Aorta (tissue), 5 donors: ENCODE data around the gene SYT7. TPM values are rescaled to one million over a fixed set of nuclear protein-coding genes. Genes with fewer than 3 reads are reported as not detected.

Source experiments
- ATAC-seq: fragments of 200-7000 bp; cut with Tn5 transposase; one replicate; pipeline ENCODE4 v1.9.1; 2022; ENCODE audit warnings: moderate library complexity; ENCODE audit not compliant: low FRiP score
- DNase-seq, 2 donors: peaks; one replicate each; pipeline ENCODE4 v3.0.0-alpha.2; 2020
- H3K27ac ChIP-seq, 2 donors: one replicate each; pipeline ENCODE4 v1.5.1; 2013; ENCODE audit warnings: low read length in 2 of 2, mild to moderate bottlenecking in 2 of 2, moderate library complexity in 2 of 2, control low read depth in 1 of 2, inconsistent platforms in 1 of 2, low read depth in 1 of 2
- H3K27me3 ChIP-seq, 2 donors: one replicate each; pipeline ENCODE4 v1.6.1; 2013; ENCODE audit warnings: control low read depth in 1 of 2, low read length in 1 of 2, mild to moderate bottlenecking in 1 of 2, moderate library complexity in 1 of 2; ENCODE audit not compliant: insufficient read depth in 2 of 2, control insufficient read depth in 1 of 2
- H3K36me3 ChIP-seq, 2 donors: one replicate each; pipeline ENCODE4 v1.6.1; 2013; ENCODE audit warnings: control low read depth in 1 of 2, low read length in 1 of 2, mild to moderate bottlenecking in 1 of 2; ENCODE audit not compliant: insufficient read depth in 2 of 2, control insufficient read depth in 1 of 2
- H3K4me1 ChIP-seq, 2 donors: one replicate each; pipeline ENCODE4 v1.6.1; 2013; ENCODE audit warnings: low read length in 2 of 2, control low read depth in 1 of 2, mild to moderate bottlenecking in 1 of 2, moderate library complexity in 1 of 2; ENCODE audit not compliant: insufficient read depth in 2 of 2, control insufficient read depth in 1 of 2
- H3K4me3 ChIP-seq, 2 donors: one replicate each; pipeline ENCODE4 v1.5.1; 2013; ENCODE audit warnings: low read length in 2 of 2, control low read depth in 1 of 2, mild to moderate bottlenecking in 1 of 2
- H3K9me3 ChIP-seq: one replicate; pipeline ENCODE4 v1.6.1; 2013; ENCODE audit warnings: mild to moderate bottlenecking, low read length; ENCODE audit not compliant: control insufficient read depth
- WGBS, 2 donors: extraction: QIAGEN DNeasy Blood & Tissue Kit; methylation state at CpG; one replicate each; pipeline ENCODE4 v1.1.7; 2013; 5-methylcytosine and 5-hydroxymethylcytosine counted together
- intact Hi-C, 2 donors: fragments of 100-400 bp; cut with DNase I; formaldehyde crosslinking; loops; one replicate each; pipeline versions ENCODE4 v1.14.2 to v1.15.0; 2022
- polyA plus RNA-seq, 2 donors: library from polyadenylated mRNA; stranded (reverse); fragments of 200-250 nt; gene quantifications; one replicate each; pipeline ENCODE4 v1.2.3, GENCODE V29; 2013
- total RNA-seq, 2 donors: library from RNA; stranded (reverse); fragmentation: NEBNext Ultra II Directional; extraction: Animal tissue kit (Norgen Biotek cat#: 25700); gene quantifications; one replicate each; pipeline ENCODE4 v1.2.1, GENCODE V29; 2021
- donor health status: healthy with polysubstance abuse.
- donor health status: Bipolar disorder and iron deficiency.
- donor health status: DM: no; HTN: no; CAD: no.
- donor health status: DM: no; HTN: no; CAD: no.
- donor health status: DM: yes; HTN: yes; CAD: no.

Gene SYT7
- total and polyA plus RNA-seq, 4 donors = 0.20 to 2.3 (median 0.94) TPM

DNA sequence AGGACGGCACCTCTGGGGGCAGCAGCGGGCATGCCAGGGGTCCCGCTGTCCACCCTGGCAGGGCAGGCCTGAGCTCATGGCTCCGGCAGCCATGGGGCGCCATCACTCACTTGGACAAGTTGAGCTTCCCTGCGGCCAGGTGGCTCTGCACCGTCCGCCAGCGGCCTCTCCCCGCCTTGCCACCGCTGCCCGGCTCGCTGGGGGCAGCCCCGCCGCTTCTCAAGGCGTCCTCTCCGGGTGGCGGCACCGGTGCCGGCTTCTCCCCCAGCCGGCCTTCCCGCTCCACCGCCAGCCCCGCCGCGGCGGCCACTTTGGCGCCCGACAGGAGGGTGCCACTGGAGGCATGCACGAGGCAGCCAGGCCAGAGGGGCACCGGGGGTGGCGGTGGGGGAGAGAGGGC is 35.0 kb downstream of the SYT7 start:
- Histone ChIP-seq H3K27me3 (no peaks in the 10 kb centered on the region), H3K4me1 (no peaks in the 10 kb centered on the region), H3K4me3 (no peak overlapping the region), H3K9me3 (no peaks in the 10 kb centered on the region), H3K36me3 (no peaks in the 10 kb centered on the region), H3K27ac (no peak overlapping the region)
- WGBS, 2 donors = 93% methylated on average over 30 to 32 of the region's 32 CpGs
- ATAC-seq (no peak), DNase-seq (no peak)
- intact Hi-C loops = no loop called here

DNA sequence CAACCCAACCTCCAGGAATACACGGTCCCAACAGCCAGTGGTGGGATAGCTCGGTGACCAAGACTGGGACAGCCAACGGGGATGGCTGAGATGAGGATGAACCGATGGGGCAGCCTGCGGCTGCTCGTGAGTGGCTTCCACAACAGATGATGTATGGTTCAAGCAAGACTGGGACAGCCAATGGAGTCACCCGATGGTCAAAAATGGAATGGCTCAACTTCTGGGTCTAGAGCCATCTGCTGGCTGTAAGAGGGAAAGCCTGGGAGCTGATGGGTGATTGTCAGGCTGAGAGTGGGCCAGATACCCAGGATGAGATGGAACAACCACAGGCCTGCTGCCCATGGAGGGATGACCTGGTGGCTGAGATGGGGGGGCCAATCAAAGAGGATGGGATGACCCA is 35.5 kb downstream of the SYT7 start:
- Histone ChIP-seq H3K9me3 (no peaks in the 10 kb centered on the region), H3K4me1 (no peaks in the 10 kb centered on the region), H3K4me3 (no peak overlapping the region), H3K27ac (no peak overlapping the region), H3K27me3 (no peaks in the 10 kb centered on the region), H3K36me3 (no peaks in the 10 kb centered on the region)
- intact Hi-C loops = no loop called here
- DNase-seq = no peak
- WGBS, 2 donors = 94 to 96% methylated on average over 7 of the region's 7 CpGs
- ATAC-seq = no peak

DNA sequence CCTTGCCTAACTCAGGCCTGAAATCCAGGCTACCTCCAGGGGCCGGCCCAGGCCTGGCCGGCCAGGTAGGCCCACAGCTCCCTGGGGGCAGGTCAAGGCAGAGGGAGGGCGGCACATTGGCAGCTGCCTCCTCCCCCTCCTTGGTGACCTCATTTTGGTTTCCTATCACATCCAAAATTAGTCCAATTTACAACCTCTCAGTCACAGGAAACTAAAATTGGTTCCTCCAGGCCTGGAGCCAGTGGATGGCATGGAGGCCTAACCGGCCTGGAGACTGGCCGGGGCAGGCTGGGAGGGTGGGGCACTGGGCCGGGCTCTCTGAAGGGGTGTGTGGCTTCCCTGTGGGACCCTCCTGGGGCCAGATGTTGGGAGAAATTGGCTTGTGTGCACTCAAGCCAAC is 36.4 kb downstream of the SYT7 start:
- ATAC-seq = no peak
- 93 to 96% methylated on average over 5 to 6 of the region's 6 CpGs for WGBS, 2 donors
- Histone ChIP-seq H3K36me3 (no peaks in the 10 kb centered on the region), H3K4me1 (no peaks in the 10 kb centered on the region), H3K4me3 (no peak overlapping the region), H3K9me3 (no peaks in the 10 kb centered on the region), H3K27me3 (no peaks in the 10 kb centered on the region), H3K27ac (no peak overlapping the region)
- intact Hi-C loops = no loop called here
- no peak for DNase-seq

DNA sequence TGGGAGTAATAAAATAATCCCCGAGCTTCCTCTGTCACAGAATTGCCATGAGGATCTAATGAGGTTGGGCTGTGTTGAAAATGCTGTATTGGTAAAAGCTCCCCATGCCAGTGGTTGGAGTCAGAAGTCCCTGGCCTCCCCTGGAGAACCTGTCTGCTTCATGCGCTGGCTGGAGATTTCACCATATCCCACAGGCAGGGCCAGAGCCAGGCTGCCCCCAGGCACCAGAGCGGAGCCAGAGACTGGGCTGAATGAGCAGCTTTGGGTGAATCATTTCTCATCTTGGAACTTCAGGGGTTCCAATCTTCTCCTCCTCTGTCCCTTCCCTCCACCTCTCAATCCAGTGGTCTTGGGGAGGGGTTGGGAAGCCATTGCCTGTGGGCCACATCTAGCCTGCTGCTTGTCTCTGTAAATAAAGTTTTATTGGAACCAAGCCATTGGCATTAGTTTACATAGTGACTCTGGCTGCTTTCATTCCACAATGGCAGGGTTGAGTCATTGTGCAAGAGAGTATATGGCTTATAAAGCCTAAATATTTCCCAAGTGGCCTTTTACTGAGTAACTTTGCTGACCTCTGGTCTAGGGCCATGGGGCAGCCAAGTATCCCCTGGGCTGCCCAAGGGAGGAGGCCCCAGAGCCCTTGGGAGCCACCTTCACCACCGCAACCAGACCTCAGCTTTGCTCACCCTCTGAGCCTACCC is 37.1 kb downstream of the SYT7 start:
- Histone ChIP-seq H3K4me1 (no peaks in the 10 kb centered on the region), H3K27me3 (no peaks in the 10 kb centered on the region), H3K27ac (no peak overlapping the region), H3K4me3 (no peak overlapping the region), H3K9me3 (no peaks in the 10 kb centered on the region), H3K36me3 (no peaks in the 10 kb centered on the region)
- ATAC-seq (no peak), DNase-seq (no peak)
- intact Hi-C loops = no loop called here
- WGBS, 2 donors = 90 to 96% methylated on average over 4 of the region's 4 CpGs

DNA sequence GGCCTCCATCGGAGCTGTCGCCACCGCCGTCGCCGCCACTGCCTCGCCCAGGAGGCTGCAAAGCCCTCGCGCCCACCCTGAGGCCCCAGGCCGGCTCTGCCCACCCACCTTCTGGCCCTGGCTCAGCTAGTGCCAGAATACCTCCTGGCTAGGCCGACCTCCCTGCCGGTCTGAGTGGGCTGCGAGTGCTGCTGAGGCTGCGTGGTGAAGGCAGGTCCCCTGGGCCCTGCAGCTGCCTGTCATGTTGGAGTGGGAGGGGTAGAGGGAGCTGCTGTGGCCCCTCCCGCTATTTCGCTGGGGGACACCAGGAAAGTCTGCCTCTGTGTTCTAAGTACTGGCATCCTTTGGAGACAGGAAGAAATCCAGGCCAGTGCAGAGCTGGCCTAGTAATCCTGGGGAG is 38.2 kb downstream of the SYT7 start:
- H3K9me3 ChIP-seq = no peaks in the 10 kb centered on the region
- WGBS, 2 donors = 67 to 78% methylated on average over 15 to 16 of the region's 16 CpGs
- intact Hi-C loops = no loop called here
- no peaks in the 10 kb centered on the region for H3K27me3 ChIP-seq
- DNase-seq (no peak), ATAC-seq (no peak)
- H3K4me1 ChIP-seq = no peaks in the 10 kb centered on the region
- no peak overlapping the region for H3K4me3 ChIP-seq
- no peaks in the 10 kb centered on the region for H3K36me3 ChIP-seq
- no peak overlapping the region for H3K27ac ChIP-seq

DNA sequence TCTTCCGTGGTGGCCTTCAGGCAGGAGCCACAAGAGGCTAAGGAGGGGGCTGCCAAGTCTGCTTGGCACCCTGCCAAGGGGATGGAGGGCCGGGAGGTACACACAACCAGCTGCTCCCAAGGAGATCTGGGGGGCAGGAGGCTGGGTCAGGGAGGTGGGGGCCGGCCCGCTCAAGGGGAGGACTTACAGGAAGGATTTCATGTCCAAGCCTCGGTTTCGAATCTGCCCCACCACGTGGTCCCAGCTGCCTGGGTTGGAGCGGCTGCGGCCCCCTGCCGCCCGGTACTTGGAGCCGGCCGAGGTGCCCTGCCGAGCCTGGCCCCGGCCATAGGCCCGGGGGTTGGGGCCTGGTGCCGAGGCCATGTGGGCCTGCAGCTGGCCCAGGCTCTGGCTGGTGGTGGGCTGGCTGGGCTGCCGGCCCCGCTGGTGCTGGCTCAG is 38.8 kb downstream of the SYT7 start:
- WGBS, 2 donors = 33 to 42% methylated on average over 19 of the region's 19 CpGs
- Histone ChIP-seq H3K9me3 (no peaks in the 10 kb centered on the region), H3K4me1 (no peaks in the 10 kb centered on the region), H3K36me3 (no peaks in the 10 kb centered on the region), H3K4me3 (no peak overlapping the region), H3K27ac (no peak overlapping the region), H3K27me3 (no peaks in the 10 kb centered on the region)
- intact Hi-C loops = no loop called here
- ATAC-seq (no peak), DNase-seq (no peak)

DNA sequence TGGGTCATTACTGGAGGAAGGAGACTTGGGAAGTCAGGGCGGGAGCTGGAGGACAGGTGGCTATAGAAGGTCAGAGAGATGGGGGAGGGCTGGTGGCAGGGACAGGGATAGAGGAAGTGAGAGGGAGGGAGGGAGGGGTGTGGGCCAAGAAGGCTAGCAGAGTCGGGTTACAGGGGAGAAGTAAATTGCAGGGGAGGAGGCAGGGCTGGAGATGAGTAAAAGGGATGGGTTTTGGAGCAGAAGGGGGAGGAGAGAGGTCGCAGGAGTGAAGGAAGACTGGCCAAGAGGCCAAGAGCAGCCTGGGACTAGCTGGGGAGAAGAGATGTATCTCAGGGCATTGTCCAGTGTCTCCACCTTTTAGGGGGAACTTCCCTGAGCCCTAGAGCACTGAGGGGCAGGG is 39.3 kb downstream of the SYT7 start:
- Histone ChIP-seq H3K9me3 (no peaks in the 10 kb centered on the region), H3K27me3 (no peaks in the 10 kb centered on the region), H3K4me3 (no peak overlapping the region), H3K36me3 (no peaks in the 10 kb centered on the region), H3K27ac (no peak overlapping the region), H3K4me1 (no peaks in the 10 kb centered on the region)
- intact Hi-C loops = no loop called here
- WGBS, 2 donors = 56 to 61% methylated on average over 3 of the region's 3 CpGs
- no peak for ATAC-seq
- no peak for DNase-seq

DNA sequence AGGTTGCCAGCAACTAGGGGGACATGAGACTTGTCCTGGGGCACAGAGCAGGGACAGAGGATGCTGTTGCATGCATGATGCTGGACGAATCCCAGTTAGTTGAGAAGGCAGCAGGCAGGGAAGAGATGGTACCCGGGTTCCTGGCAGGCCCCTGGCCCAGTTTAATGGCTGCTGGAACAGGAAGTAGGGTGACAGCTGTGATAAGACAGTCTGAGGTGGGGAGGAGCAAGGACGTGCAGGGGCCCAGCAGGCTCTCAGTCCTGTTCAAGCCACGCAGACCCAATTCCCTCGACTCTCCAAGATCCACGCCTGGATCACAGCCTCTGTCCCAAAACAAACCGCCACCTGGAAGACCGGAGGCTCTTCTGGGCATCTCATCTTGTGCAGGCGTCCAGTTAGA is 40.3 kb downstream of the SYT7 start:
- ATAC-seq = no peak
- intact Hi-C loops = no loop called here
- H3K27ac ChIP-seq = no peak overlapping the region

DNA sequence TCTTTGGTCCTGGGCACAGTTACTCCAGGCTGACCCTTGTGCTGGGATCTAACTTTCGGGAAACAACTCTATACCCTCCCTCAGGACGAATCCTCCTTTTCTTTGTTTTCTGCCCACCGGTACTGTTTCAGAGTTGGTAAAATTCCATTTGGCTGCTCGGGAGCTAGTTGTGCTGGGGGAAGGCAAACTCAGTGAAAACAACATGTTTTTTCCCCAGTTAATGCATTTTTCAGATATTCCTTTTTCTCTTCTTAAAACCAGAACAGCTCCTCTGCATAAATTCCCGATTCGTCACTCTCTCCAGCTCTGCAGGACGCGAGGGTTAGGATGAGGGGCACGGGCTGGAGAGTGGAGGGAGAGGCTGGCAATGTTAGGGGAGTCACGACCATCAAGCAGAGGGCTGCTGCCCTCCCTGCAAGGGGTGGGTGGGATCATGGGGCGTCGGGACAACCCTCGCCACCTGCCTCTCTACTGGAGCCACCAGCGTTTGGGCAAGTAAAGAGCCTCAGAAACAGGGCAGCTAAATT is 41.0 kb downstream of the SYT7 start:
- WGBS, 2 donors = 55 to 60% methylated on average over 14 of the region's 14 CpGs
- H3K27ac ChIP-seq = no peak overlapping the region
- ATAC-seq (no peak), DNase-seq (no peak)
- no peaks in the 10 kb centered on the region for H3K36me3 ChIP-seq
- no peaks in the 10 kb centered on the region for H3K9me3 ChIP-seq
- no peaks in the 10 kb centered on the region for H3K4me1 ChIP-seq
- no peak overlapping the region for H3K4me3 ChIP-seq
- intact Hi-C loops = no loop called here
- no peaks in the 10 kb centered on the region for H3K27me3 ChIP-seq

More for the DNA sequence above, 40.3 kb downstream of the SYT7 start:
- Histone ChIP-seq H3K27me3 (no peaks in the 10 kb centered on the region), H3K9me3 (no peaks in the 10 kb centered on the region), H3K36me3 (no peaks in the 10 kb centered on the region), H3K4me1 (no peaks in the 10 kb centered on the region), H3K4me3 (no peak overlapping the region)
- no peak for DNase-seq
- 65 to 71% methylated on average over 9 of the region's 9 CpGs for WGBS, 2 donors
